Breast epithelium (tissue), 3 donors: Measurements from ENCODE around the gene TMEM150C.
"Not testable (repeated sequence)": the region's sequence is repeated elsewhere in the genome, so short reads cannot be mapped to it uniquely, and the experiment has no call there.

ENCODE experiments used
- CTCF ChIP-seq, 3 donors: fragments of 450-650 bp; IDR thresholded peaks; one replicate each; pipeline ENCODE4 v1.5.1; 2016 to 2017; ENCODE audit warnings: antibody characterized with exemption in 3 of 3, mild to moderate bottlenecking in 3 of 3, moderate library complexity in 3 of 3
- POLR2A ChIP-seq: fragments of 450-650 bp; IDR thresholded peaks from one replicate; pipeline ENCODE4 v1.6.1; 2016; ENCODE audit warnings: antibody characterized with exemption, mild to moderate bottlenecking, moderate library complexity
- POLR2AphosphoS5 ChIP-seq, 3 donors: sonication (generic); formaldehyde crosslinking; IDR thresholded peaks; one replicate each; pipeline ENCODE4 v1.6.1; 2017; ENCODE audit warnings: antibody characterized with exemption in 3 of 3

GRCh38 chr4:82475931-82476330 lies 85.9 kb downstream of the TMEM150C start:
- TF ChIP-seq CTCF (IDR thresholded peaks at IDR 0.05); POLR2AphosphoS5 (IDR thresholded peaks at IDR 0.05); POLR2A: not testable (repeated sequence)
